IPS-20b (cell line): Measurements from ENCODE around the gene SCARF1.
A peak's percentile ranks its signal among the peaks of the same experiment; 100 is the strongest.
"Not testable (repeated sequence)": the region's sequence is repeated elsewhere in the genome, so short reads cannot be mapped to it uniquely, and the experiment has no call there.

Experiments
- H3K27ac ChIP-seq: one replicate; pipeline ENCODE4 v1.5.1; 2013; ENCODE audit warnings: low read length
- H3K27me3 ChIP-seq: 2 replicates; pipeline ENCODE4 v1.6.1; 2013; ENCODE audit warnings: mild to moderate bottlenecking, low read length, inconsistent platforms; ENCODE audit not compliant: insufficient read depth
- H3K36me3 ChIP-seq: 2 replicates; pipeline ENCODE4 v1.6.1; 2013; ENCODE audit warnings: low read depth, mild to moderate bottlenecking, inconsistent platforms, low read length, moderate library complexity; ENCODE audit not compliant: insufficient read depth
- H3K4me1 ChIP-seq: 2 replicates; pipeline ENCODE4 v1.6.1; 2013; ENCODE audit warnings: mild to moderate bottlenecking, control low read depth, inconsistent platforms, low read length, moderate library complexity; ENCODE audit not compliant: insufficient read depth
- H3K4me3 ChIP-seq: 2 replicates; pipeline ENCODE4 v1.5.1; 2013; ENCODE audit warnings: mild to moderate bottlenecking, low read length, inconsistent platforms
- H3K9ac ChIP-seq: 2 replicates; pipeline ENCODE4 v1.6.1; 2013; ENCODE audit warnings: low read depth, mild to moderate bottlenecking, inconsistent platforms, low read length, moderate library complexity
- H3K9me3 ChIP-seq: 2 replicates; pipeline ENCODE4 v1.6.1; 2013; ENCODE audit warnings: mild to moderate bottlenecking, low read depth, low read length, inconsistent platforms; ENCODE audit not compliant: insufficient read depth

The SCARF1 gene, protein sequence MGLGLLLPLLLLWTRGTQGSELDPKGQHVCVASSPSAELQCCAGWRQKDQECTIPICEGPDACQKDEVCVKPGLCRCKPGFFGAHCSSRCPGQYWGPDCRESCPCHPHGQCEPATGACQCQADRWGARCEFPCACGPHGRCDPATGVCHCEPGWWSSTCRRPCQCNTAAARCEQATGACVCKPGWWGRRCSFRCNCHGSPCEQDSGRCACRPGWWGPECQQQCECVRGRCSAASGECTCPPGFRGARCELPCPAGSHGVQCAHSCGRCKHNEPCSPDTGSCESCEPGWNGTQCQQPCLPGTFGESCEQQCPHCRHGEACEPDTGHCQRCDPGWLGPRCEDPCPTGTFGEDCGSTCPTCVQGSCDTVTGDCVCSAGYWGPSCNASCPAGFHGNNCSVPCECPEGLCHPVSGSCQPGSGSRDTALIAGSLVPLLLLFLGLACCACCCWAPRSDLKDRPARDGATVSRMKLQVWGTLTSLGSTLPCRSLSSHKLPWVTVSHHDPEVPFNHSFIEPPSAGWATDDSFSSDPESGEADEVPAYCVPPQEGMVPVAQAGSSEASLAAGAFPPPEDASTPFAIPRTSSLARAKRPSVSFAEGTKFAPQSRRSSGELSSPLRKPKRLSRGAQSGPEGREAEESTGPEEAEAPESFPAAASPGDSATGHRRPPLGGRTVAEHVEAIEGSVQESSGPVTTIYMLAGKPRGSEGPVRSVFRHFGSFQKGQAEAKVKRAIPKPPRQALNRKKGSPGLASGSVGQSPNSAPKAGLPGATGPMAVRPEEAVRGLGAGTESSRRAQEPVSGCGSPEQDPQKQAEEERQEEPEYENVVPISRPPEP

DNA sequence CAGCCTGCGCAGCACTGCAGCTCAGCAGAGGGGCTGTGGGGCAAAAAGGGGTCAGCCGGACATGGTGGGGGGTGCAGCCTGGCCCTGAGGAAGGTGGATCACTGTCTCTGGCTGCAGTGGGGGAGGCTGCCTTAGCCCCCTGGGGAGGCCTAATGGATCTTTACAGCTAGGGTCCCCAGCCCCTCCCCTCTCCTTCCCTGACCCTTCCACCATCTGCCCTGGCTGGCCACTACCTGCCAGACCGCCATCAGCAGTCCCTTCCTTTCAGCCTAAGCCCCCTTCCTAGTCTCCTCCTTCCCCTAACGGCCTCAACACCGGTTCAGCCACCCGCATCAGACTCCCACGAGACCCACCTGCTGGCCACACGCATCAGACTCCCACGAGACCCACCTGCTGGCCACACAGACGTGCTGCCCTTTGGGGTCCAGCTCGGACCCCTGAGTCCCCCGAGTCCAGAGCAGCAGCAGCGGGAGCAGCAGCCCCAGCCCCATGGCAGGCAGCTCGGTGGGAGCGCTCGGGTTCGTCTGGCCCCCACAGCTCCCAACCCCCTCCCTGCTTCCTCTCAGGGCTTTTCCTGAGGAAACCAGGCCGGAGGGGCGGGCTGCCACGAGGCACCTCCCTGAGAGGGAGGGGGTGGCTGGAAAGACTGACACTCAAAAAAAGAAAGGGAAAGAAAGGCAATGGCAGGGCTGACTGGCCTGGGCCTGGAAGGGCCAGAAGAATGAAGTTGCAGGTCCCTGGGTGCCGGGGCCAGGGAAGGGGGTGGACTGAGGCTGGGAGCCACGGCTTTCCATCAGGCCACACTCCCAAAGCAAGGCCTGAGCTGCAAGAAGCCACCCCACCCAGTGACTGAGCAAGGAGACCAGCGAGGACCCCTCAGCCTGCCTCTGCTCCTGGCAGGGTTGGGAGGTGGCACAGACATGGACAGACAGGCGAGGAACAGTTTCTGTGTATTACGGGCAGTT is at the start of gene SCARF1:
Gene SCARF1 (minus strand): TSS at position 526 of the 965 bp plus-strand sequence. CDS start 35 bp downstream, at position 491.
- Histone ChIP-seq H3K4me3 (no peak within 1 kb of the TSS), H3K9me3 (no peaks in the 10 kb centered on the region), H3K27me3 (peaks cover 28% of the 10 kb centered on the region), H3K36me3 (peaks cover under 1% of the 10 kb centered on the region; the same call in 1 of the 2 replicates), H3K4me1 (peaks cover 9% of the 10 kb centered on the region), H3K27ac (no peak within 1 kb of the TSS), H3K9ac (no peak within 1 kb of the TSS)

DNA sequence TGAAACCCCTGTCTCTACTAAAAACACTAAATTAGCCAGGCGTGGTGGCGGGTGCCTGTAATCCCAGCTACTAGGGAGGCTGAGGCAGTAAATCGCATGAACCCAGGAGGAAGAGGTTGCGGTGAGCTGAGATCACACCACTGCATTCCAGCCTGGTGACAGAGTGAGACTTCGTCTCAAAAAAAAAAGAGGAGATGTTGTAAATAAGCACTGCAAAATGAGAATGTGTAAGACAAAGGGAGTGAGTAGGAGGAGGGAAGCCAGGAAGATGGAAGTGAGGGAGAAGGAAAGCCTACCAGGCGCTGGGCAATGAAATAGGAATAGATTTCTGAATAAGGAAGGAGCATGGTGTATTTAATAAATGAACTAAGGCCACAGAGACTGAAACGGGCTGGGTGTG is 47.8 kb upstream of the SCARF1 start:
- no peaks in the 10 kb centered on the region for H3K4me1 ChIP-seq

DNA sequence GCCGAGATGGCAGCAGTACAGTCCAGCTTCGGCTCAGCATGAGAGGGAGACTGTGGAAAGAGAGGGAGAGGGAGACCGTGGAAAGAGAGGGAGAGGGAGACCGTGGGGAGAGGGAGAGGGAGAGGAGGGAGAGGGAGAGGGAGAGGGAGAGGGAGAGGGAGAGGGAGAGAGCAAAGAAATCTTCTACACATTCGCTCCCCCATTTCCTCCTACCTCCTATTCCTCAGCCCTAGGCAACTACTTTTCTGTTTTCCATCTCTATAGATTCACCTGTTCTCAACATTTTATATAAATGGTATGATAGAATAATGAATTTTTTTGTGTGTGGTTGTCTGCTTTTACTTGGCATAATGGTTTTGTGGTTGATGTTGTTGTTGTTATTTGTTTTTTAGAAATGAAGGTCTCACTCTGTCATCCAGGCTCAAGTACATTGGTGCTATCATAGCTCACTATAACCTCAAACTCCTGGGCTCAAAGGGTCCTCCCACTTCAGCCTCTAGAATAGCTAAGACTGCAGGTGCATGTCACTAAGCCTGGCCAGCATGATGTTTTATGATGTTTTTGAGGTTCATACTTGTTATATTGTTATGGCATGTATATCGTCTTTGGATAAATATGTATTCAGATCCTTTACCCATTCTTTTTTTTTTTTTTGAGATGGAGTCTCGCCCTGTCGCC is 45.2 kb upstream of the SCARF1 start:
- H3K4me3 ChIP-seq: no peak overlapping the region
- H3K27me3 ChIP-seq: no peaks in the 10 kb centered on the region
- H3K4me1 ChIP-seq: no peaks in the 10 kb centered on the region
- H3K9me3 ChIP-seq: no peaks in the 10 kb centered on the region
- H3K27ac ChIP-seq: no peak overlapping the region
- H3K9ac ChIP-seq: no peak overlapping the region
- no peaks in the 10 kb centered on the region for H3K36me3 ChIP-seq

More for the DNA sequence above, 47.8 kb upstream of the SCARF1 start:
- no peaks in the 10 kb centered on the region for H3K9me3 ChIP-seq
- no peak overlapping the region for H3K9ac ChIP-seq
- H3K36me3 ChIP-seq: no peaks in the 10 kb centered on the region
- H3K4me3 ChIP-seq: no peak overlapping the region
- no peak overlapping the region for H3K27ac ChIP-seq
- H3K27me3 ChIP-seq: no peaks in the 10 kb centered on the region

GRCh38 chr17:1688405-1688804 is 42.9 kb upstream of the SCARF1 start:
- H3K27me3 ChIP-seq, H3K4me3 ChIP-seq: not testable (repeated sequence)

GRCh38 chr17:1686086-1686485 is 40.6 kb upstream of the SCARF1 start:
- H3K27ac ChIP-seq: no peak overlapping the region
- H3K9ac ChIP-seq: no peak overlapping the region
- no peaks in the 10 kb centered on the region for H3K27me3 ChIP-seq
- H3K36me3 ChIP-seq: peaks cover 26% of the 10 kb centered on the region
- no peak overlapping the region for H3K4me3 ChIP-seq
- no peaks in the 10 kb centered on the region for H3K9me3 ChIP-seq
- H3K4me1 ChIP-seq: 0 out of 2 replicates have a peak, but pooled peaks cover 3% of the 10 kb centered on the region

More at GRCh38 chr17:1688405-1688804, 42.9 kb upstream of the SCARF1 start:
- not testable (repeated sequence) for H3K36me3 ChIP-seq, H3K9me3 ChIP-seq, H3K4me1 ChIP-seq, H3K27ac ChIP-seq, H3K9ac ChIP-seq

DNA sequence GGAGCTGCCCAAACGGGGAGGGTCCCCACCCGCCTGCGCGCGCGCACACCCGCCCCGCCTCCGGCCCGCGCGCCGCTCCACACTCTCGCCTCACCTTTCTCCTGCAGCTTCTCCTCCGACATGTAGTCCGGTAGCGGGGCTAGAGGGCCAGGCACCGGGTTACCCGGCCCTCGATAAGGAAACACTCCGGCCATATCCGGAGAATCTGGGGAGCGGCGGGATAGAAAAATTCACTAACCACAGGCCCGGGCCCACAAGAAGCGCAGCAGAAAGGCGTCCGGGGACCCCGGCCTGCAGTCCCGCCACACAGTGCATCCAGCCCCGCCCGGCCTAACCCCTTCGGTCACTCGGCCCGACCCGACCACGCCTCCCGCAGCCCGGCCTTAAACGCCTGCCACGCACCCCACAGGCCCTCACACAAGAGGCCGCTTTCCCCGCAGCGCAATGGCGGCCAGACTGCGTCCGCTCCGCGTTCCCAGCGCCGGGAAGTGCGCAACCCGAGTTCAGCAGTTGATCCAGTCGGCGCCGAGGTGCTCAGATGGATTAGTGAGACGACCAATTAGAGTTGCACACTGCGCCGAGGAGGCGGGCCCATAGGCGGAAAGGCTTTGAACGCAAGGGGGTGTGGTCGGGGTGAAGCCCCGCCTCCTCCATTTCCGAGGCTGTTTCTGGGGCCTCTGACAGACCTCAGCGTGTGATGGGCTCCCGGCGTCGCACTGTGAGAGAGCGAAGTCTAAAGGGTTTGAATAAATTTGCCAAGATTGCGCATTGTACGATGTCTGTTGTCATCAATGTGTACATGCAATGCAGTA is 39.1 kb upstream of the SCARF1 start, which contains the start of gene PRPF8:
Gene PRPF8 (minus strand): TSS at position 490 of the 812 bp plus-strand sequence. CDS start 296 bp downstream, at position 194.
- no peak within 1 kb of the TSS for H3K27ac ChIP-seq
- H3K9ac ChIP-seq: peak within 1 kb of the TSS; percentile 89
- 0 out of 2 replicates have a peak, but pooled peaks cover 3% of the 10 kb centered on the region for H3K4me1 ChIP-seq
- H3K4me3 ChIP-seq: peak within 1 kb of the TSS; percentile 84
- H3K9me3 ChIP-seq: no peaks in the 10 kb centered on the region
- no peaks in the 10 kb centered on the region for H3K27me3 ChIP-seq
- H3K36me3 ChIP-seq: peaks cover 41% of the 10 kb centered on the region

GRCh38 chr17:1683459-1683858 is 37.9 kb upstream of the SCARF1 start:
- 0 out of 2 replicates have a peak, but pooled peaks cover 3% of the 10 kb centered on the region for H3K4me1 ChIP-seq
- H3K4me3 ChIP-seq: peak overlapping the region; percentile 84
- H3K27ac ChIP-seq: no peak overlapping the region
- H3K27me3 ChIP-seq: no peaks in the 10 kb centered on the region
- peak overlapping the region; percentile 89; the same call in 1 of the 2 replicates for H3K9ac ChIP-seq
- H3K9me3 ChIP-seq: no peaks in the 10 kb centered on the region
- H3K36me3 ChIP-seq: peaks cover 52% of the 10 kb centered on the region

GRCh38 chr17:1676401-1676800 is 30.9 kb upstream of the SCARF1 start:
- Histone ChIP-seq H3K27ac (no peak overlapping the region), H3K4me1 (no peaks in the 10 kb centered on the region), H3K27me3 (no peaks in the 10 kb centered on the region), H3K9ac (no peak overlapping the region), H3K9me3 (no peaks in the 10 kb centered on the region), H3K4me3 (no peak overlapping the region), H3K36me3 (peaks cover 97% of the 10 kb centered on the region)

- no peak overlapping the region for H3K9ac ChIP-seq
- H3K27me3 ChIP-seq: no peaks in the 10 kb centered on the region
- H3K27ac ChIP-seq: no peak overlapping the region
- H3K4me1 ChIP-seq: no peaks in the 10 kb centered on the region
- no peak overlapping the region for H3K4me3 ChIP-seq
- peaks cover 96% of the 10 kb centered on the region for H3K36me3 ChIP-seq
- H3K9me3 ChIP-seq: no peaks in the 10 kb centered on the region
Observed at GRCh38 chr17:1673041-1673785, 27.7 kb upstream of the SCARF1 start.
